LNCaP clone FGC (cell line): ENCODE data around the gene OTOS.

ENCODE experiments used
- DNase-seq: peaks from one replicate; pipeline ENCODE4 v3.0.0-alpha.2; 2011; ENCODE audit warnings: low read depth
- H3K4me3 ChIP-seq: 2 replicates; pipeline ENCODE4 v1.5.1; 2011; ENCODE audit warnings: mild to moderate bottlenecking, low read depth, low read length, control low read depth
- TF ChIP-seq, protein P1 (sequence below): IDR thresholded peaks from 2 replicates; pipeline ENCODE4 v1.5.1; 2012; ENCODE audit warnings: mild to moderate bottlenecking; ENCODE audit not compliant: control insufficient read depth, insufficient read depth; ENCODE audit errors: extremely low read depth

The OTOS gene

GRCh38 chr2:240183006-240183874 is 42.8 kb upstream of the OTOS start:
- no peak overlapping the region for H3K4me3 ChIP-seq
- TF ChIP-seq, protein P1, sequence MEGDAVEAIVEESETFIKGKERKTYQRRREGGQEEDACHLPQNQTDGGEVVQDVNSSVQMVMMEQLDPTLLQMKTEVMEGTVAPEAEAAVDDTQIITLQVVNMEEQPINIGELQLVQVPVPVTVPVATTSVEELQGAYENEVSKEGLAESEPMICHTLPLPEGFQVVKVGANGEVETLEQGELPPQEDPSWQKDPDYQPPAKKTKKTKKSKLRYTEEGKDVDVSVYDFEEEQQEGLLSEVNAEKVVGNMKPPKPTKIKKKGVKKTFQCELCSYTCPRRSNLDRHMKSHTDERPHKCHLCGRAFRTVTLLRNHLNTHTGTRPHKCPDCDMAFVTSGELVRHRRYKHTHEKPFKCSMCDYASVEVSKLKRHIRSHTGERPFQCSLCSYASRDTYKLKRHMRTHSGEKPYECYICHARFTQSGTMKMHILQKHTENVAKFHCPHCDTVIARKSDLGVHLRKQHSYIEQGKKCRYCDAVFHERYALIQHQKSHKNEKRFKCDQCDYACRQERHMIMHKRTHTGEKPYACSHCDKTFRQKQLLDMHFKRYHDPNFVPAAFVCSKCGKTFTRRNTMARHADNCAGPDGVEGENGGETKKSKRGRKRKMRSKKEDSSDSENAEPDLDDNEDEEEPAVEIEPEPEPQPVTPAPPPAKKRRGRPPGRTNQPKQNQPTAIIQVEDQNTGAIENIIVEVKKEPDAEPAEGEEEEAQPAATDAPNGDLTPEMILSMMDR, result no peak
- no peak for DNase-seq

DNA sequence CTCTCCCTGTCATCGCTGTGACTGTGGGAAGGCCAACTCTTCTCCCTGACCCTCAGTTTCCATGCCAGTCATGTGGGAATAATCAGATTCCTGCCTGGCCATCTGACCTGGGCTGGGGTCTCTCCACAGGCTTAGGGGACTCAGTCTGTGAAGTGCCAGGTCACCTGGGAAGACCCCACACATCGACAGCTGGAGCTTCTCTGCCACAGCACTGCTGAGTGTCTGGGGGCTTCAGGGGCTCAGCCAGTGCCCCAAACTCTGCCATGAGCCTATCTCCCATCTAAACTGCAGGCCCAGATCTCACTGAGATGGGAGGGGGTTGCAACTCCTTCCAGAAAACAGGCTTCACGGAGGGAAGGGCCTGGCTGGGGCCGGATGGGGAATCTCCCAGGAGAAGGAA is 42.0 kb upstream of the OTOS start:
- DNase-seq, result no peak
- TF ChIP-seq, protein P1, result no peak
- H3K4me3 ChIP-seq, result no peak overlapping the region

GRCh38 chr2:240182001-240182400 is 41.5 kb upstream of the OTOS start:
- no peak overlapping the region for H3K4me3 ChIP-seq
- TF ChIP-seq, protein P1, result no peak
- no peak for DNase-seq

- DNase-seq, result no peak
- TF ChIP-seq, protein P1, result no peak
- no peak overlapping the region for H3K4me3 ChIP-seq
Measured at GRCh38 chr2:240179941-240180666, 39.6 kb upstream of the OTOS start.

DNA sequence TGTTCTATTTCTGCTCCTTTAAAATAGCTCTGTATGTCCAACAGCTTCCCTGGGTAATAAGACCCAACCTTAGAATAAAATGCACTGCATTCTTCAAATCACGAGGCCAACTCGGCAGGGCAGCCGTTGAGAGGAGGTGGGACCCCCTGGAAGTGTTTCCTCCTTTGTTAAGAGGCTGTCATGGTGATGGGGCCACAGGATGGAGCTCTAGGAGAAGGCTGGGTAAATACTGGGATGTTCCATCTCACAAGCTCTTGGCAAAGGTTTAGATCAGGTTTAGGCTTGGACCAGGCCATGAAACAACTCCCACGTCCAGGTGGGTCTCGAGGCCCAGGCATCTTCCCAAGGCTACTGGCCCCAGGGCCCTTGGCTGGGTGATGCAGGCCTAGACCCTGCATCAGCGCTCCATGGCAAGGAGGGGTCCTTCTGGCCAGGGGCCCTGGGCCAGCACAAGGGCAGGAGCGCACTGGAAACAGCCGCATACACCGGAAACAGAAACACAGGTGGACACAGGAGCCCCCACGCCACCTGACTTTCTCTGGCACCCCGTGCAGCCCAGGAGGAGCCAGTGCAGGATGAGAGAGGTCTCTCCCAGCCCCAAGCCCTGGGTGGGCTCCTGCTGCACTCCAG is 38.8 kb upstream of the OTOS start:
- TF ChIP-seq, protein P1, result no peak
- no peak overlapping the region for H3K4me3 ChIP-seq
- DNase-seq, result no peak

DNA sequence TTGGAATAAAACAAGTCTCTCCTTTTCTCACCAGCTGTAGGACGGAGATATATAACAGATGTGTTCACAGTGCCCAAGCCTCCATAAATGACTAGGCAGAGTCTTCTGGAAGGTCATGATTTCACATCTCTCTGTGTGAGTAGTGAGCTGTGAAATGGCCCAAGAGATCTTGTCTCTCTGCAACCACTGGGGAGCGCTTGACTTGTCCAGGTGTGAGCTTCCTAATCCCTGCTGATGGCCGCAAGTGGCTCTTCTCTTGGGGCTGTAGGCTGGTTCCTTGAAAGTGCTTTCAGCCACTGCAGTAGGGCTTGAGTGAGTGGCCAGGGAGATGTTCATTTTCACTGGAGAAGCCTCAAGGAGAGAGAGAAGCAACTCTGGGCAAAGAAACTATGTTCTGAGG is 38.1 kb upstream of the OTOS start:
- no peak for DNase-seq
- H3K4me3 ChIP-seq, result no peak overlapping the region
- TF ChIP-seq, protein P1, result no peak
